Stimulated activated naive CD8-positive, alpha-beta T cell treated with anti-CD3 and anti-CD28 coated beads, Interleukin-15, amount 100 ng/mL, for 72 hours (primary cell): ENCODE measurements around the gene LYST.
A peak's percentile ranks its signal among the peaks of the same experiment; 100 is the strongest.

Source experiments
- ATAC-seq: fragments of 150-1000 bp; cut with Tn5 transposase; 2 replicates; pipeline ENCODE4 v1.10.0; 2021; ENCODE audit warnings: mild to moderate bottlenecking, moderate library complexity
- DNase-seq, 2 donors: peaks; one replicate each; pipeline ENCODE4 v3.0.0; 2021 to 2022
- H3K27ac Mint-ChIP-seq, 2 donors: one replicate each; pipeline ENCODE4 v1.8.0; 2022; ENCODE audit warnings: mild to moderate bottlenecking in 2 of 2, mixed read lengths in 2 of 2, moderate library complexity in 2 of 2
- H3K27me3 Mint-ChIP-seq: one replicate; pipeline ENCODE4 v1.8.0; 2022; ENCODE audit warnings: mixed read lengths
- H3K4me1 Mint-ChIP-seq: one replicate; pipeline ENCODE4 v1.8.0; 2022; ENCODE audit warnings: mild to moderate bottlenecking, mixed read lengths
- H3K4me3 Mint-ChIP-seq, 2 donors: one replicate each; pipeline ENCODE4 v1.8.0; 2022; ENCODE audit warnings: mild to moderate bottlenecking in 2 of 2, mixed read lengths in 2 of 2, moderate library complexity in 1 of 2
- H3K9me3 Mint-ChIP-seq, 2 donors: one replicate each; pipeline ENCODE4 v1.8.0; 2022; ENCODE audit warnings: mixed read lengths in 2 of 2

The LYST gene

DNA sequence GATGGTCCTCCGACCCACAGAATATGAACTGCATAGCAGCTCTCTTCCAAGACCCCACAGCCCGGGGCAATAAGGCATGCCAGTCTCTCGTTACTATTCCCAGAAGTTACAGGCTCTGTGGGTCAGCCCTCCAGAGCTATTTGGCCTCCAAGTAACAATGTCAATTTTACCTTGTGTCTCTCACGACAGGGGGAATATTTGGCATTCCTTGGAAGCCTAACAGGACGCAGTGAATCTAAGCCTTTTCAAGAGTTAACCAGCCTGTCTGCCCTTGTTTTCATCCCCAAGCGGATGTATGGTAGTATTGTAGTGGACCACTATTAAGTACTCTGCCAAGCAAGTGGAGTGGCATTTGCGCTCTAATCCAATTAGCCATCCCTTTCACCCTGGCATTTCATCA lies 192.7 kb downstream of the LYST start:
- H3K27ac Mint-ChIP-seq = no peak overlapping the region
- no peaks in the 10 kb centered on the region for H3K4me1 Mint-ChIP-seq
- ATAC-seq = no peak

DNA sequence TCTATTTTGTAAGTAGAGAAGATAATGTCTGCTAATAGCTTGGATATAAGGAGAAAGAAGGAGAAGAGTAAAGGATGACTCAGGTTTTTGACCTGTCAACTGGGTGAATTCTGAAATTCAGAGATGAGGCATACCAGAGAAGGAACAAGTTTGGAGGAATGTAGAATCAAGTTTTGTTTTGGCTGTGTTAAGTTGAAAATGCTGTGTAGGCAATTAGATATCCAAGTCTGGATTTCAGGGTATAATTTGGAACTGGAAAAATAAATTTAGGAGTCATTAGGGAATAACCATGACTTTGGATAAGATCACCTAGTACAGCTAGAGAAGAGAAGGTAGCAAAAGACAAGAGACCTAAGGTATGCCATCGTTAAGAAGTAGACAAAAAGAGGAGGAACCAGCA lies 194.7 kb downstream of the LYST start:
- ATAC-seq (no peak), DNase-seq (no peak)
- peak overlapping the region in 1 of 2 donors; percentile 2 for H3K27ac Mint-ChIP-seq
- no peaks in the 10 kb centered on the region for H3K4me1 Mint-ChIP-seq
- H3K9me3 Mint-ChIP-seq = peaks cover 51 to 53% of the 10 kb centered on the region in 2 donors
- no peaks in the 10 kb centered on the region for H3K27me3 Mint-ChIP-seq
- no peak overlapping the region for H3K4me3 Mint-ChIP-seq

More for the DNA sequence above, 192.7 kb downstream of the LYST start:
- no peaks in the 10 kb centered on the region for H3K27me3 Mint-ChIP-seq
- no peak overlapping the region for H3K4me3 Mint-ChIP-seq
- H3K9me3 Mint-ChIP-seq = peaks cover 51 to 53% of the 10 kb centered on the region in 2 donors
- DNase-seq = no peak

- ATAC-seq = no peak
- H3K4me3 Mint-ChIP-seq = no peak overlapping the region
- DNase-seq = no peak
- H3K27ac Mint-ChIP-seq = peak overlapping the region; percentile 12 to 34
- H3K27me3 Mint-ChIP-seq = no peaks in the 10 kb centered on the region
- H3K9me3 Mint-ChIP-seq = peaks cover 50 to 52% of the 10 kb centered on the region in 2 donors
- no peaks in the 10 kb centered on the region for H3K4me1 Mint-ChIP-seq
Observed at GRCh38 chr1:235670157-235670776, 196.4 kb downstream of the LYST start.

DNA sequence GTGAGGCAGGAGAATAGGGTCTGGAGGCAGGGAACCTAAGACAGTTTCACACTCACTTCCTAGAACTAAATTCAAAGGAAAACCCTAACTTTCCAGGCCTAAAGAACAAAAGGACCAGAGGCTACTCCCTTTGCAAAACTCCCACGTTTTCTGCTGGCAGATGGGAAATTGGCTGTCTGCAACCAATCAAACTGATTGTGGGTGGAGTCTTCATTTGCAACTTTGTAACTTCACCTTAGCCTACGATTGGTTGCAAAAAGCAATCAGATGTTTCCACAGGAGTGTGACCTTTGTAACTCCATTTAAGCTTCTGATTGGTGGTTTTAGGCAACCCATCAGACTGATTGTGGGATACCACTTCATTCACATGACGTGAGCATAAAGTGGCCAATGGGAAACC lies 197.4 kb downstream of the LYST start:
- no peak for ATAC-seq
- H3K4me3 Mint-ChIP-seq = no peak overlapping the region
- no peaks in the 10 kb centered on the region for H3K4me1 Mint-ChIP-seq
- H3K27ac Mint-ChIP-seq = no peak overlapping the region
- H3K9me3 Mint-ChIP-seq = peaks cover 42 to 45% of the 10 kb centered on the region in 2 donors
- no peaks in the 10 kb centered on the region for H3K27me3 Mint-ChIP-seq
- no peak for DNase-seq

DNA sequence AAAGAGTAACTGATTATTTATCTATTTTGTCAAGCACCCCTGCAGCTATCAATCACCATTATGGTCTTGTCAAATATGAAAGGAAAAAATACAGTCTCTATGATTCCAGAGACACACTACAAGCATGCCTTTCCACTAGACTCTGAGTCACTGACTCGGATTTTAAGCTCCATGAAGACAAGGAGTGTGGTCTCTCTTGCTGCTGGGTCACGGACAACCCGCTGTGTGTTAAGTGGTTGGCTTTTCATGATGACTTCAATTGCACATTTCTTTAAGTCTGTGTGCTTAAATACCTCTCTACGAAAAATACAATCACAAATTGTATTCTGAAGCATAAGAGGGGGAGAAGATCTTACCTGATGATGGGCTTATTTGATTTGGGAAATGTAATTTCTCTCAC lies 203.1 kb downstream of the LYST start:
- ATAC-seq (no peak), DNase-seq (no peak)
- H3K27ac Mint-ChIP-seq = no peak overlapping the region
- H3K27me3 Mint-ChIP-seq = no peaks in the 10 kb centered on the region
- no peaks in the 10 kb centered on the region for H3K9me3 Mint-ChIP-seq
- no peaks in the 10 kb centered on the region for H3K4me1 Mint-ChIP-seq
- no peak overlapping the region for H3K4me3 Mint-ChIP-seq

DNA sequence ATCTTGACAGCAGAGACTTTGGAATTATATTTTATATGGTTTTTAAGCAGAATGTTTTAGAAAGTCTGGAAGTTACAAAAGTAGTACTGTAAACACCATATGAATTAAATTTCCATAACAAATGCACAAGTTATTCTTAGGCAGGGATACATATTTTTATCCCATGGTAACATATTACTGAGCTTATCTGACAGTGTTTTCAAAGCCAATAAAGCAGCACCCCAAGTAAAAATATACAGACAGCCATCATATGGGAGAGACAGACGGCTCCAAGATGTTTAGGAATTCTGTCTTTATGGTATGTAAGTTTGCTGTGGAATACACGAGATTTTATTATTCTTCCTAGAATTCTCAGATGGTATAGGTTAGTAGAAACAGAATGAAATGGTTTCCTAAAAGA lies 205.1 kb downstream of the LYST start:
- no peak for ATAC-seq
- no peaks in the 10 kb centered on the region for H3K9me3 Mint-ChIP-seq
- no peak overlapping the region for H3K4me3 Mint-ChIP-seq
- no peaks in the 10 kb centered on the region for H3K27me3 Mint-ChIP-seq
- H3K27ac Mint-ChIP-seq = no peak overlapping the region
- no peaks in the 10 kb centered on the region for H3K4me1 Mint-ChIP-seq
- no peak for DNase-seq

- no peak for DNase-seq
- Mint-ChIP-seq H3K4me1 (no peaks in the 10 kb centered on the region), H3K4me3 (no peak overlapping the region), H3K27ac (no peak overlapping the region), H3K27me3 (peaks cover 16% of the 10 kb centered on the region), H3K9me3 (peaks cover 0 to 6% of the 10 kb centered on the region in 2 donors)
- no peak for ATAC-seq
Observed at GRCh38 chr1:235659186-235659771, 207.4 kb downstream of the LYST start.

DNA sequence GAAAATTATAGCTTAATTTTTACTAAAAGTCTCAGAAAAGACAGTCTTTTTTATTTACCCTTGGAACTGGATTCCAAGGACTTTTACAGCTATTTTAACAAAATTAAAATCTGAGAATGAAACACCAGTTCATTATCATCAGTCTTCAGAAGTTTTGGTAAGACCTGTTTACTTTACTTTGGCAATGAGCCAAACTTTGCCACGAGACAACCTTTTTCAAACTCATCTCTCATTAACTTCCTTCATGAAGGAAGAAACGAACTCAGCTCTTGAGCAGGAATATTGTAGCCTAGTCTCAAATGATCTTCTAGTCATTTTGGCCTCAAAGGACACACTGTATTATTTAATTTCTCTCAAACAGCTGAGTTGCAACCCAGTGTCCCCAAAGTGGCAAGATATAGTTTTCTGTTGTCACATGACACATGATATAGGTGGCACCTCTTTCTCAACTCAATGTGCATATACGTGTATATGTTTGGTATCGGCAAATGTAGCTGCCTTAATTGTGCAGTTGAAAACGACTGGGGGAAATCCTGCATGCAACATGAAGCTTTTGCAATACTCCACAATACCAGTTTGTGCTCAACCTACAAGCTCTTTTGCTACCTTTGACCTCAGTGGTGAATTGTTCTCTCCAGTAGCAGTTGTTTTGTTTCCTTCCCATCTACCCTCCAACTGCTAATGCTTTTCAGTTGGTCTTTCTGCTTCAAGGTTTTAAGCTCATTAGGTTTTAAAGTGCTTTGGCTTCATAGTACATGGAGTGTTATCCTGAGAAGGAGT lies 208.8 kb downstream of the LYST start:
- no peaks in the 10 kb centered on the region for H3K4me1 Mint-ChIP-seq
- ATAC-seq (no peak), DNase-seq (no peak)
- no peak overlapping the region for H3K4me3 Mint-ChIP-seq
- H3K9me3 Mint-ChIP-seq = peaks cover 0 to 12% of the 10 kb centered on the region in 2 donors
- peaks cover 30% of the 10 kb centered on the region for H3K27me3 Mint-ChIP-seq
- no peak overlapping the region for H3K27ac Mint-ChIP-seq

DNA sequence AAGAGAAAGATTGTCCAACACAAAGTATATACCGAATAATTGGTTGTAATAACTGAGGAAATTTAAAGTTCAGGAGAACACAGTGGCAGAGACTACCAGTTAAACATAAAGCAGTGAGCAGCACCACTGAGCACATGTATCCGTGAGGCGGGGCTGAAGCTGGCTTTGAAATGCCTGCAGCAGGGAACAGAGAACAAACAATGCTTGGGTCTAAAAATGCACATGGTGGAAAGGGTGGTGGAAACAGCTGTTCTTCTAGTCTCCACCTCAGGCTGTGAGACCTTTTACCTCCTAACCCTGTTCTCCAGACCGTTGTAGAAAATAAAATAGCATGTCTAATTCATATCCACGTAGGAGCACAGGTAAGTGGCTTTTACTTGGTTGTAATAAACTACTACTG lies 209.4 kb downstream of the LYST start:
- Mint-ChIP-seq H3K27me3 (peaks cover 37% of the 10 kb centered on the region), H3K4me3 (no peak overlapping the region), H3K27ac (no peak overlapping the region), H3K4me1 (no peaks in the 10 kb centered on the region), H3K9me3 (peaks cover 0 to 12% of the 10 kb centered on the region in 2 donors)
- no peak for ATAC-seq
- no peak for DNase-seq

DNA sequence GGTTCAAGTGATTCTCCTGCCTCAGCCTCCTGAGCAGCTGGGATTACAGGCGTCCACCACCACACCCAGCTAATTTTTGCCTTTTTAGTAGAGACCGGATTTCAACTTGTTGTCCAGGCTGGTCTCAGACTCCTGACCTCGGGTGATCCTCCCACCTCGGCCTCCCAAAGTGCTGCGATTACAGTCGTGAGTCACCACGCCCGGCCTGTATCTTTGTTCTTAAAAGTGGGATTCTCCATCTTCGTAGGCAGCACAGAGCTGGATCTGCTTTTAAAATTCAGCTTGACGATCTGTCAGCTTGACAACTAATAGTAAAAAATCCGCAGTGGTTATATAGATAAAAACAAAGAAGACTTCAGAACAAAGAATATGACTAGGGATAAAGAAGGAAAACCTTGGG lies 214.3 kb downstream of the LYST start:
- H3K27ac Mint-ChIP-seq = peak overlapping the region in 1 of 2 donors; percentile 37
- DNase-seq = no peak
- no peak for ATAC-seq
- H3K27me3 Mint-ChIP-seq = peaks cover 76% of the 10 kb centered on the region
- no peak overlapping the region for H3K4me3 Mint-ChIP-seq
- H3K9me3 Mint-ChIP-seq = peaks cover 0 to 12% of the 10 kb centered on the region in 2 donors
- peaks cover 24% of the 10 kb centered on the region for H3K4me1 Mint-ChIP-seq

GRCh38 chr1:235651170-235651806 lies 215.4 kb downstream of the LYST start:
- H3K9me3 Mint-ChIP-seq = peaks cover 0 to 12% of the 10 kb centered on the region in 2 donors
- ATAC-seq = no peak
- peak overlapping the region; percentile 42 to 69 for H3K4me3 Mint-ChIP-seq
- DNase-seq = no peak
- no peak overlapping the region for H3K27ac Mint-ChIP-seq
- peaks cover 86% of the 10 kb centered on the region for H3K27me3 Mint-ChIP-seq
- peaks cover 32% of the 10 kb centered on the region for H3K4me1 Mint-ChIP-seq

GRCh38 chr1:235650341-235651169 lies 216.2 kb downstream of the LYST start:
- peaks cover 89% of the 10 kb centered on the region for H3K27me3 Mint-ChIP-seq
- H3K4me3 Mint-ChIP-seq = peak overlapping the region; percentile 42 to 69
- peaks cover 0 to 12% of the 10 kb centered on the region in 2 donors for H3K9me3 Mint-ChIP-seq
- peaks cover 32% of the 10 kb centered on the region for H3K4me1 Mint-ChIP-seq
- DNase-seq = peak in 1 of 2 donors; percentile 24
- H3K27ac Mint-ChIP-seq = no peak overlapping the region
- peak; percentile 50 for ATAC-seq

DNA sequence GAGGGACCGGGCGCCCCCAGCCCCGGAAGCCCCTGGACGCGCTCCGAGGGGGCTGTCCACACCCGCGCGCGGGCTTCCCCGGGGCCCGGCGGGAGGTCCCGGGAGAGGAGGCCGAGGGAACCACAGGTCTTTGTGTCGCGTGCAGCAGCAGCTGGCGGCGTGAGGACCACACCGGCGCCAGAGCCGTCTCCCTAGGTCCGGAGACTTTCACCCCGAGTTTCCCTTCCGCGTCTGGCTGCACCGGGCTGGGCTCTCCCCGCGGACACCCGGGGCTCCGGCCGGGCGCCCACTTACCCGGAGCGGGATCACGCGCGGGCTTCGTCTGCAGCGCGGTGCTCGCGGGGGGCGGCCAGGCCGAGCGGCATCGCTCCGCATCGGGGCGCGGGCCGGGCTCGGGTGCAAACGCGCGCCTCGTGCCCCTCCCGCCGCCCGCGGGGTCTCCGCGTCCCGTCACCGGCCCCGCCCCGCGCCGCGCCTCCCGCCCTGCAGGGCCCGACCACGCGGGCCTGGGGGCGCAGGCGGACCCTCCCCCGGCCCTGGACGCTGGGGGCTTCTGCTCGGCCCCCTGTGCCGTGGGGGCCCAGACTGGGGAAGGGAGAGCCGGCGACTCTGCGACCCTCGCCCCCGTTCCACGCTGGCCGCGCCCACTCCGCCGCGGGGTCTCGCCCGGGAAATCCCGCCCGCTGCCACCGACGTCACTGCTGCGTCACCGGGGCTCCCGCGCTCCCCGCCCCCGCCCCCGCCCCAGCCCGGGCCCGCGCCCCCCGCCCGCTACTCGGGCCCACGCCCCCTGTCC lies 217.1 kb downstream of the LYST start, which contains the start of gene GNG4:
TSS of gene GNG4 (minus strand) at position 417 of the 796 bp plus-strand sequence. CDS start 65,946 bp downstream, outside the sequence.
- DNase-seq = peak; percentile 37 to 40
- peaks cover 89% of the 10 kb centered on the region for H3K27me3 Mint-ChIP-seq

GRCh38 chr1:235648954-235649367 lies 217.7 kb downstream of the LYST start:
- Mint-ChIP-seq H3K27ac (peak overlapping the region in 1 of 2 donors; percentile 77), H3K27me3 (peaks cover 90% of the 10 kb centered on the region), H3K4me3 (peak overlapping the region; percentile 85 to 89), H3K9me3 (peaks cover 0 to 3% of the 10 kb centered on the region in 2 donors), H3K4me1 (peaks cover 46% of the 10 kb centered on the region)
- ATAC-seq (peak; percentile 72), DNase-seq (peak; percentile 45 to 56)

More for the DNA sequence above, 217.1 kb downstream of the LYST start, which contains the start of gene GNG4:
- Mint-ChIP-seq H3K9me3 (peaks cover 0 to 7% of the 10 kb centered on the region in 2 donors), H3K27ac (peak within 1 kb of the TSS in 1 of 2 donors; percentile 77), H3K4me3 (peak within 1 kb of the TSS; percentile 85 to 89), H3K4me1 (peaks cover 40% of the 10 kb centered on the region)
- peak; percentile 65 for ATAC-seq
